NCI-H526 treated with DMSO at 0.1 percent for 48 hours (cell line): ENCODE results near the gene SCARB1.

ENCODE experiments used
- DNase-seq: peaks from one replicate; lab custom pipeline; 2025; lab: John Stamatoyannopoulos, UW

SCARB1 gene

DNA sequence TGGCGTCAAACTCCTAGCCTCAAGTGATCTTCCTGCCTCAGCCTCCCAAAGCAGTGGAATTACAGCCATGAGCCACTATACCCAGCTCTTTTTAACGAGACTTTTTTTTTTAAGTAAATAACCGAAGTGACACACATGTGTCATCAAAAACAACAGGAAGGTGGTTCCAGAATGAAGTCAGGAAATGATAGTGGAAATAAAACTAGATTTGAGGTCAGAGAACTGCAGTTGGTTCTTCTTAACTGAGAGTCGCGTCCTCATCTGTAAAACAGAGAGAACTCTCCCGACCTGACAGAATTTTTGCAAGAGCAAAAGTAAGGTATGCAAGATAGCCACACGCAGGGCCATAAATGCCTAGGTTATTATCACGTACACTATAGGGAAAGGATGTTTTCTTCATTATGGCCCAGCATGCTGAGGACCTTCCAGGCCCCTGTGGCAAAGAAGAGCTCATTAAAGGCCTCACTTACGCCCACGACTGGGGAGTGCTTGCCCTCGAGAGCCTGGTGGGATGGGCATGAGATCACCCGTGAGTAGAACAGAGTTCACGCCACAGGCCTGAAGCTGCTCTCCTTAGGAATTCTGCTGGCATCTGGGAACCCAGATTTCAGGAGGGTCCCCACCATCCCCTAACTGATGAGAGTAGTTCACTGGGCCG lies 67.2 kb downstream of the SCARB1 start:
- DNase-seq, result no peak

DNA sequence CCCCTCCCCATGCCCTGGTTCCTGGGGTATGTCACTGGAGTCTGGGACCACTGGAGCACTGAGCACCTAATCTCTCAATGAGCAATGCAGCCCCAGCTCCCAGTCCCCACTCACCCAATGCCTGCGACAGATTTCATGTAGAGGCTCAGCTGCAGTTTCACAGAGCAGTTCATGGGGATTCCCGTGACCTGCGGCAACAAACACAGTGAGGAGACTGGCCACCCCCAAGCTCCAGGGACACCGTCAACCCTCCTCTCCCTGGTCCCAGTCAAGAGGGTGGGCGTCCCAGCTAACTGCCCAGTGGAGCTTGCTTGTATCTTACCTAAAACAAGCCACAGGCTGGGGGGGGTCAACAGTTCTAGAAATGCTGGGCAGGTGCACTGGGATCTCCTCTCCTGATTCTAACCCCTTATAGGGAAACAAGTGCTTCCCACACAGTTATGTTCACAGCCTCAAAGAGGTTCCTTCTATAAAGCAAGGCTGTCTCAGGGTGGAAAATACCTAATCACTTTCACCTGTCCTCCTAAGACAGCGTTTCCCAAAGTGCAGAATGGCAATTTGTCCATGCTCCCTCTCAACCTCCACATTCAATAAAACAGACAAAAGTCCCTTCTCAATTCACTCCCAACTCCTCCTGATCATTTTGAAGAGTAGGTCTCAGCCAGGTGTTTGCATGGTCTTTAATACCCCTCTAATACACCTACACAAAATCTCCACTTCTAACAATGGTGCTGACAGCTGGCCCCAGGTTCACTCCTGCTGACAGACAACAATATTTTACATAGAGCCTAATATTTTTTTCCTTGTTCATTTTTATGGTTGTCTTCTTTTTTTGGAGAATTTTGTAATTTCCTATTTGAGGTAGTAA lies 68.3 kb downstream of the SCARB1 start:
- no peak for DNase-seq

DNA sequence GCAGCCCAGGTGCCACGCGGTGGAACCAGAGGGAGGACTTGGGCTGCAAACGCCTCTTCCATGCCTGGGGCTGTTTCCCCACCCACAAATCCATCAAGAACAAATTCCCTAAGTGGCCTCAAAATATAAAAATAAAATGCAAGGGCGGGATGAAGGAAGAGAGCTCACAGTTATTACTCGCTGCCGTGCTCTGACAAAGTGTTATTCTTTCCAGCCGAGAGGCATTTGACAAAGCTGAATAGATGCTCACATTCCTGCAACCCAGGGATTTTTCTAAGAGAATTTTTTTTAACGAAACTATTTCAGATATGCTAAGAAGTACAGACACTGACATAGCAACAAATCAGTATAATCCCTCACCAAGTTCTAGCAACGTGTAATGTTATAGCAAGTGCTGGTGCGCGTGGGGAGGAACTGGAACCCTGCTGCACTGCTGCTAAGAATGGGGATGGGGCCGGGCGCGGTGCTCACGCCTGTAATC lies 70.7 kb downstream of the SCARB1 start:
- no peak for DNase-seq

DNA sequence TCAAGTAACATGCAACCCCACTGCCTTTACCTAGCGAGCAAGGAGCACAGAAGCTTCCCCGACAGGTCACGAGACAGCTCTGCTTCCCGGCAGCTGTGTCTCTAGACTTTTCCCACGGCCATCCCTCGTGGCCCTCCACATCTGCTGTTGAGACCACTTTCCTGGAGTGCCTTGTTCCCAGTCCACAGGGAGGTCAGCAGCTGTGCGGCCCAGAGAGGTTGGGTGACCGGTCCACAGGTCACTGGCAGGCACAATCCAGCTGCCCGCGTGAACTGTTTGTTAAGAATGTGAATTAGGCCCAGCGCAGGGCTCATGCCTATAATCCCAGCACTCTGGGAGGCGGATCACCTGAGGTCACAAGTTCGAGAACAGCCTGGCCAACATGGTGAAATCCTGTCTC lies 71.5 kb downstream of the SCARB1 start:
- no peak for DNase-seq

DNA sequence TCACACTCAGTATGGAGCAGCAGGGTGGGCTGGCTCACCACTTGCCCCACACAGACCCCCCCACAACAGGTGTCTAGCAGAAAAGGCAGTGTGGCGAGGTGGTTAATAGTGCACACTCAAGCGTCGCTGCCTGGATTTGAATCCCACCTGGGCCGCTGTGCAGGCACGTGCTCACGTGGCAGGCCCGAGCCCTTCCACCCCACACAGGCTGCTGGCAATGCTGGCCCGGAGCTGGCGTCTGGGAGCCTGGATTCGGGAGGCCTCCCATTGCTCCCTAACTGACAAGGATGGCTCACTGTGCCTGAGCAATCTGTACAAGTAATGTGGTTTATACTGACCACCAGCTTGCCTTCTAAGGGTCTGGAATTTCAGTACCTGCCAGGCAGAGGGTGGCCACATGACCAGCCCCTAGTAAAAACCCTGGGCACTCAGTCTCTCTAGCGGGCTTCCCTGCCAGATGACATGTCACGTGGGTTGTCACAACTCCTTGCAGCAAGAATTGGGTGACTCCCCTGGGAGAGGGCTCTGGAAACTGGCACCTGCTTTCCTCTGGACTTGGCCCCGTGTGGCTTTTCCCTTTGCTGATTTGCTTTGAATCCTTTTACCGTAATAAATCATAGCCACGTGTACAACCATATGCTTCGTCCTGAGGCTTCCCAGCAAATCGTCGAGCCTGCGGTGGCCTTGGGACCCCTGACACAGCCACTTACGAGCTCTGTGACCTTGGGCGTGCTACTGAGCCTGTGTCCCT lies 72.8 kb downstream of the SCARB1 start:
- DNase-seq, result no peak

DNA sequence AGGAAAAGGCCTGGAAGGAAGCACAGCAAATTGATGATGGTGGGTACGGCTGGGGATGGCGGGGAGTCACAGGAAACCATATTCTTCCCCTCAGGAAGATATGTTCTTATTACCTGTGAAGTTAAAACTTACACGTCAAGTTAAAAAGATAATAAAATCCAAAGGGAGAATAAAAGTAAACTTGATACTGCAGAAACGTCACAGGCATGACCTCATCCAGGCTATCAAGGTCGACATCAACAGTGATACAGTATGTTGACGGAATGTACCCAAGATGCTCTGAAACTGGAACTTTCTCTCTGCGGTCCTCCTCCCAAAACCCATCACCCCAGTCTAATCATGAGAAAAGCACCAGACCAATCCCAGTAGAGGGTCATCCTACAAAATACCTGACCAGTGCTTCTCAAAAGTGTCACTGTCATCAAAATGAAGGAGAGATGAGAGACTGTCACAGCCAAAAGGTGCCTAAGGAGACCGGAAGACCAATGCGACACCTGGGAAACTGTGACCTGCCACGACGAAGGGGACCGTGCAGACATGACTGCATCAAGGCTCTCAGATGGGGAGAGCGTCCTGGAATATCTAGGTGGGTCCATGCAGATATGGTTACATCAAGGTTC lies 74.6 kb downstream of the SCARB1 start:
- no peak for DNase-seq

DNA sequence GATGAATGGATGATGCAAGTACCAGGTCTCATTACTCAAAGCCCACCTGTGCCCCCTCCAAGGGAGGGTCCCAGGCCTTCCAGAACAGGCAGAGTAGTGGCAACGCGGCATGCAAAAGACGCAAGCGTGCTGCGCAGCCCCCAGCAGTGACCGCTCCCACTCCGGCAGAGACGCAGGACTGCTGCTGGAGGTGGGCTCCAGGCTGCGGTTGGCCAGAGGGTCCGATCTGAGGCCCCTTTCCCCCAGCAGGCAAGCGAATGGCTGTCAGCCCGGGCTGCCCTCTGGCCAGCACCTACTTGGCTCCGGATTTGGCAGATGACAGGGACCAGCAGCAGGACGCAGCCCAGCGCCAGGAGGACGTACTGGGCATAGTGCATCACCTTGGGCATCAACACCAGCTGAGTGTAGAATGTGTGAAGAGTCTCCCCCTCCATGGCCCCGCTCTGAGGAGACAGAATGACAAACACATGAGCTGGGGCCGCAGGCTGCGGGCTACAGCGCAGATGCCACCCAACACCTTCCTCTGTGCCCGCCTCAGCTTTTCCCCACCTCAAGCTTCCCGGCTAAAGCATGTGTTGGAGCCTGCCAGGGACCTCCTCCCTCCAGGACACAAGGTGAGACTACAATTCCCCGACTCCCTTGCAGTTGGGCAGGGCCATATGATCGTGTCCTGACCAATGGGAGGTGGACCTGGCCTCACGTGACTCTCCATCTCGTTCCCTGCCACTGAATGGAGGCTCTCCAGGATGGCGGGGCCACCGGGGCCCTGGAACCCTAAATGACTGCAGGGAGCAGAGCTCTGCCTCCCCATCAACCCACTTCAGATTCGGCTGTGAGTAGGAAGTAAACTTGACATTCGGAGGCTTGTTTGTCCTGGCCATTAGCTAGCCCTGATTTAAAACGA lies 77.4 kb downstream of the SCARB1 start:
- no peak for DNase-seq

DNA sequence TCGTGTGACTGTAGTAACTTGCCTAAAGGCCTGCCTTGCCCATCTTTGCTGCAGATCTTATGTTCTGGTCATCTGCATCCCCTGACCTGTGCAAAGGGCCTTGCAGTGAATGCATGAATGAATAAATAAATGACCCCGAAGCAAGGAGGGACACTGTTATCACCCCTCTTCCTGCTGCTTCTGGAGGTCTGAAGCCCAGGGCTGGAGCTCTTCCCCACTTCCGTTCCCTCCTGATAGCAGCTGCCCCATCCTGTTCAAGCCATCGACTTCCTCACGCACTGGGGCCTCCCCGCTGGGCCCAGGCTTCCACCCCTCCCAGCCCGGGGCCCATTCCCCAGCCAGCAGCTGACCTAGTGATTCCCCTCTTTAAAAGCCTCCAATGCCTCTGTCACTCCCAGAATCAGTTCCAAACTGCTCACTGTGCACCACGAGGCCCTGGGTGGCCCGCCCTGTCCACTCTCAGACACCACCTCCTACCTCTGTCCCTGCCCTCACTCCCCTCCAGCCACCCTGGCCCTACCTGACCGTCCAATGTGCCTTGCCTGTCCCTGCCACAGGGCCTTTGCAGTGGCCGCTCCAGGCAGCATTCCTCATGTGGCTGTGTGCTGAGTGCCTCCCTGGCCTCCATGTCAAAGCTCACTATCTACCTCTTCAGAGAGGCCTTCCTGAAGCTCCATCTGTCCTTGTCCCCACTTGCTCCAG lies 78.6 kb downstream of the SCARB1 start:
- no peak for DNase-seq

DNA sequence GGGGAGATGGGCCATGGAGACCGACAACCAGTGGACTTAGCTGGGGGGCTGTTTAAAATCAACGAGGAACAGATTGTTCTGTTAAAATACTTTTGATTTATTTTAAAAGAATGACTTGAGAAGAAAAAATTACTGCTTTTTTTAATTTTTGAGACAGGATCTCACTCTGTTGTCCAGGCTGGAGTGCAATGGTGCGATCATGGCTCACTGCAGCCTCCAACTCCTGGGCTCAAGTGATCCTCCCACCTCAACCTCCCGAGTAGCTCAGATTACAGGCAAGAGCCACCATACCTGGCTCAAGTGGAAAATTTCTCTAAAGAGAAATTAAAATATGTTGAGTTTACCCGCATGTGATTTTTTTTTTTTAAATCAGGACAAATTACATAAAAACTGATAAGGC lies 80.6 kb downstream of the SCARB1 start:
- no peak for DNase-seq

DNA sequence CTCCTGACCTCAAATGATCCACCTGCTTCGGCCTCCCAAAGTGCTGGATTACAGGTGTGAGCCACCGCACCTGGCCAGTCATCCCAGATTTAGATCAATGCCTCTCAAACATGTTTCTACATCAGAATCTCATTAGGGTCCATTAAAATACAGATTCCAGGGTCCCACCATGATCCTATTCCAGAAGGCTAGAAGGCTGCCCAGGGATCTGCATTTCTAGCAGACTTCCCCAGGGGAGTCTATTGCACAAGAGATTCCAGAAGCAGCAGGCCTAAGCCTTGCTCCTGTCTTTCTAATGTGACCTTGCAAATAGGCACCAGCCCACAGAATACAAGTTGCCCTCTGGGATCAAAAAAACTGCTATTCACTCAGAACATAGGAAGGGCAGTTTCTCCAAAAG lies 81.5 kb downstream of the SCARB1 start:
- DNase-seq, result no peak

DNA sequence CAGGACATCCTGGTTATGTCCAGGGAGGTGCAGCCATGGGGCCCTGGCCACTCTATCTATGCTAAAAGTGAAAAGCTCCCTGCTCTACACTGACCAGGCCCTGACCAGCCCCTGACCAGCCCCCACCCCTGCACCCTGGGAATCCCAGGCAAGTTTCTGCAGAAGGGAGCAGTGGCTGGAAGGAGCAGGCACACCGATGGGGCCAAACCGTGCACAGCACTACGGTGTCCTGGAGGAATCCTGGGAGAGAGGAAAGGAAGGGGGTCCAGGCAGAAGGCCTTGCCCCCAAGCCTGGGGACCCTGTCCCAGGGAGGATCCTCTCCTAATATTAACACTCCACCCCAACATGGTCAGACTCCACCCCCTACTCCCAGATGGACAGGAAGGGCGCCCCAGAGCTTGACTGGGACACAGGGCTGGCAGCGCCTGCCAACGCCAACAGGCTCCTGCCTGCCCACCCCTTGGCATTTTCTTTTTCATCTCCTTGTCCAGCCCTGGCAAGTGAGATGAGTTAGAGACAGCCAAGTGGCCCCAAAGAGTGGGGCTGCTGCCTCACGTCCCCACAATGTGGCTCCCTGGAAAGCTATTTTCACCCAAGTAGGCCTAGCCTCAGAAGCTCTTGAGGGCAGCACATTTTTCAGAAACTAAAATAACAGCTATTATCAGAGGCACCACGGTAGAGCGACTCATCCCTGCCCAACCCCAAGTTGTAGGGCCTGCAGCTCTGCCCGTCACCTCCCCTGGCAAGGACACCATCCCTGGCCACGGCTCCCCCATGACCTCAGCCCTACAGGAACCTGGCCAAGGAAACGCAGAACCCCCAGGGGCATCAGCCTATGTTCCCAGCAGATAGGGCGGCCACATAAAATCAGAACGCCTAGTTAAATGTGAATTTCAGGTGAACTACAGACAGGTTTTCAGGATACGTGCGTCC lies 82.6 kb downstream of the SCARB1 start:
- no peak for DNase-seq

DNA sequence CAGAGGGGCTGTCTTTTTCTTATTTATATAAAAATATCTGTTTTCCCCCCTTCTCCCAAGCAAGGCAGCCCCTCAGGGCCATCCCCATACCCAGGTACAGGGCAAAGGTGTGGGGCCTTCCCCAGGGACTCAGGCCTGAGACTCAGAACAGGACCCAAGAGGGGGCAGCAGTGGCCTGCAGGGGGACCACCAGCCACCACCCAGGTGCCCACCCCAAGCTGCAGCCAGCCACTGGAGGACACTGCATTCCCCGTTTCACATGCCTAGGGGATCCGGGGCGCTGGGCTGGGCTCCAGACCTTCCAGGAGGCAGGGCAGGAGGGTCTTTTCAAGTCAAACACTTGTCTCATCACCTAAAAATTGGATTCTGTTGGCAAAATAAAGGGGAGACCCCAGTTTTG lies 83.3 kb downstream of the SCARB1 start:
- DNase-seq, result no peak

DNA sequence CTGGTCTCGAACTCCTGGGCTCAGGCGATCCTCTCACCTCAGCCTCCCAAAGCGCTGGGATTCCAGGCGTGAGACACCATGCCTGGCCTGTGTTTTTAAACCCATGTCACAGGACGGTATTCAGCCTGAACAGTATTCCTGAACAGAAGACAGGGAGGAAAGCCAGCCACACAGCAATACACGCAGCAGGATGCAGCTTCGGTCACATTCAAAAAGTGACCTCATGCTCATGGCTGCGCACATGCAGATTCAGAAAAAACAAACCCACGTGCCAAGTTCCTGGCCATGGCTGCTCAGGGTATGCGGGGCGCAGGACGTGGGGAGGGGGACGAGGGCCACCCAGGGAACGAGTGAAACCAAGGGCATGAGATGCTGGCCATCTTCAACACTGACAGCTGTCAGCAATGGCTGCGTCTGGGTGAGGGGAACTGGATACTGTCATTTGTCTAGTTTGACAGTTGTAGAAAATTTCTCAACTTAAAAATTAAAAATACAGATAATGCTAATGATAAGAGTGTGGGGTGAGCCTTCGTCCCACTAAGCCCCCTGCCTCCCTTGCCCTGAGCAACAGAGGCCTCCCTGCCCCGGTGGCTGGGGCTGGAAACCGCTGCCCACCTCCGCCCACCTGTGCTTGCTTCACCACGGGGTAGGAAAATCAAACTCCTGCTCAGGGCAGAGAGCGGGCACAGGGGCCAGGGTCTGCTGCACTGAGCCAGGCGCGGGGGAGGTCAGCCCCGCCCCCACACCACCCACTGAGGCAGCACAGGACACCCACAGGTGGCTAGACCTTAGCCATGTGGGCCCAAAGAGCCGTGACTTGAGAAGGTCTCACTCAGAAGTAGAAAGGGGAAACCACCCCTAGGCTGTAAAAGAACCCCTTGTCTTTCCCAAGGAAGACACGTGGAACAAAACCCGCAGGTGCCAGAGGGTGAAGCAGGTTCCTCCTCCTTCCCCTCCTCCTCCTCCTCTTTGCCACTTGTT lies 84.2 kb downstream of the SCARB1 start:
- no peak for DNase-seq

DNA sequence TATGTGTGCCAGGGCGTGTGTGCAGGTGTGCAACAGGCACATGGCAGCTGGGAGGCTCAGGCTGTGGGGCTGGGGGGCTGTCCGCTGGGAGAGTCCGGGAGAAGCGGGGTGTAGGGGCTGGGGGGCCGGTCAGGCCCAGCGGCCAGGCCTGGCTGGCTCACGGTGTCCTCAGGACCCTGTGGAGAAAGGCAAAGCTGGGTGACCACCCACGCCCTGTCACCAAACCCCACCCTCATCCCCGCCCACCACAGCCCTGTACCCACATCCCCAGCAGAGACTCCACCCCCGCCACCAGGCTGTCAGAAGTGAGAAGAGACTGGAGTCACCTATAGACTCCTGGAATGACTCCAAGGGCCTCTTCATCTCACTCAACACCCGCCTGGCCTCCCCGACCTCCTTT lies 85.3 kb downstream of the SCARB1 start:
- no peak for DNase-seq

DNA sequence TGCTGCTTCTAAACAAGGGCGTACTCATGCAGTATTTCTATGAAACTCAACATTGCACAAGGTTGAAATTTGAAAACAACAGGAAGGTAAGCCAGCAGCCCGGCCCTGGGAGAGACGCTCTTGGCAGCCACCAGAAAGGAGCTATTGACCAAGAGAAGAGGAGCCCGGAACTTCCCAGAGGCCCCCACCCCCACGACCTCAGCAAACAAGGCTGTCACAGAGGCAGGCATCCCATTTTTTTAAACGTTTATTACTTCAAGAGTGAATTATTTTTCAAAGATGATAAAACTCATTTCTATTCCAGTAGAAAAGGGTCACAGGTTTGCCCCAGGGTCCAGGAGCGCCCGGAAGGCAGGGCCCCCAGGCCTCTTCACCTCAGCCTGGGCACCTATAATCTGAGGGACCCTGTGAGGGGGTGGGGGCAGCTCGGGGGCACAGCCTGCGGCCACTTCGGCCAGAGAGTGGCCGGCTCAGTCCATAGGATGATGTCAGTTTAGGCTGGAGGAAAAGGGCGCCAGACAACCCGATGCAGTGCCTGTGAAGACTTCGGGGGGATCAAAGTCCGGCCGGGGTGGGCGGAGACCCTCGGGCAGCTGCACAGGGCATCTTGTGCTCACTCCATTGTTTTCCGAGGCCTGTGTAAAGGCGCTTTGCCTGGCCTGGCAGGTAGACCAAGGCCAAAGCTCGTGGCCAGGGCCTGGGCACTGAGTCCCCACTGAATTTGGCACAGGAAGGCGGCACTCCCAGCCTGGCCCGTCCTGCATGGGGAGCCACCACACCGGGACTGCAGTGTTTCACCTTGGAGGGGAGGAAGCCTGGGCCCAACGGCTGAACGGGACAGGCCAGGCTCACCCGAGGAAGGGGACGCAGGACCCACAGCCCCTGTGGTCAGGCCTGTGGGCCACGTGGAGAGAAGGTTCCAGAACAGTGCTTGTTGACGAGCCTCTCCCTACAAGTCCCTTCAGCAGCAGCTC lies 86.0 kb downstream of the SCARB1 start:
- DNase-seq, result no peak

DNA sequence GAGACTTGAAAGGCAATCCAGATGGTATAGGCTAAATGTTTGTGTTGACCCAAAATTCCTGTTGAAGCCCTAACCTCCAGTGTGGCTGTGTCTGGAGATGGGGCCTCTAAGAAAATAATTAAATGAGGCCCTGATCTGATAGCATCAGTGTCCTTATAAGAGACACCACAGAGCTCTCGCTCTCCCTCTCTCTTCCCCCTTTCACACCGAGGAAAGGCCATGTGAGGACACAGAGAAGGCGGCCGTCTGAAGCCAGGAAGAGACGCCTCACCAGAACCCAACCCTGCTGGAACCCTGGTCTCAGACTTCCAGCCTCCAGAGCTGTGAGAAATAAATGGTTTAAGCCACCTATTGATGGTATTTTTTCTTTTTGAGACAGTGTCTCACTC lies 87.5 kb downstream of the SCARB1 start:
- DNase-seq, result no peak
